ENCODE measurements around the gene ARAP1.

- TF ChIP-seq, protein P1, sequence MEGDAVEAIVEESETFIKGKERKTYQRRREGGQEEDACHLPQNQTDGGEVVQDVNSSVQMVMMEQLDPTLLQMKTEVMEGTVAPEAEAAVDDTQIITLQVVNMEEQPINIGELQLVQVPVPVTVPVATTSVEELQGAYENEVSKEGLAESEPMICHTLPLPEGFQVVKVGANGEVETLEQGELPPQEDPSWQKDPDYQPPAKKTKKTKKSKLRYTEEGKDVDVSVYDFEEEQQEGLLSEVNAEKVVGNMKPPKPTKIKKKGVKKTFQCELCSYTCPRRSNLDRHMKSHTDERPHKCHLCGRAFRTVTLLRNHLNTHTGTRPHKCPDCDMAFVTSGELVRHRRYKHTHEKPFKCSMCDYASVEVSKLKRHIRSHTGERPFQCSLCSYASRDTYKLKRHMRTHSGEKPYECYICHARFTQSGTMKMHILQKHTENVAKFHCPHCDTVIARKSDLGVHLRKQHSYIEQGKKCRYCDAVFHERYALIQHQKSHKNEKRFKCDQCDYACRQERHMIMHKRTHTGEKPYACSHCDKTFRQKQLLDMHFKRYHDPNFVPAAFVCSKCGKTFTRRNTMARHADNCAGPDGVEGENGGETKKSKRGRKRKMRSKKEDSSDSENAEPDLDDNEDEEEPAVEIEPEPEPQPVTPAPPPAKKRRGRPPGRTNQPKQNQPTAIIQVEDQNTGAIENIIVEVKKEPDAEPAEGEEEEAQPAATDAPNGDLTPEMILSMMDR (IDR thresholded peaks at IDR 0.05; ENCODE audit: poor library complexity, severe bottlenecking): no peak
- no peak for TF ChIP-seq TAF1 (IDR thresholded peaks at IDR 0.05; ENCODE audit: low read depth)
- TF ChIP-seq EZH2 (IDR thresholded peaks at IDR 0.05; ENCODE audit: borderline replicate concordance, insufficient read depth, low read length, poor library complexity, severe bottlenecking): no peak
- no peak for TF ChIP-seq EP300 (conservative IDR thresholded peaks at IDR 0.05; ENCODE audit: poor library complexity, severe bottlenecking)
- TF ChIP-seq, protein P2, sequence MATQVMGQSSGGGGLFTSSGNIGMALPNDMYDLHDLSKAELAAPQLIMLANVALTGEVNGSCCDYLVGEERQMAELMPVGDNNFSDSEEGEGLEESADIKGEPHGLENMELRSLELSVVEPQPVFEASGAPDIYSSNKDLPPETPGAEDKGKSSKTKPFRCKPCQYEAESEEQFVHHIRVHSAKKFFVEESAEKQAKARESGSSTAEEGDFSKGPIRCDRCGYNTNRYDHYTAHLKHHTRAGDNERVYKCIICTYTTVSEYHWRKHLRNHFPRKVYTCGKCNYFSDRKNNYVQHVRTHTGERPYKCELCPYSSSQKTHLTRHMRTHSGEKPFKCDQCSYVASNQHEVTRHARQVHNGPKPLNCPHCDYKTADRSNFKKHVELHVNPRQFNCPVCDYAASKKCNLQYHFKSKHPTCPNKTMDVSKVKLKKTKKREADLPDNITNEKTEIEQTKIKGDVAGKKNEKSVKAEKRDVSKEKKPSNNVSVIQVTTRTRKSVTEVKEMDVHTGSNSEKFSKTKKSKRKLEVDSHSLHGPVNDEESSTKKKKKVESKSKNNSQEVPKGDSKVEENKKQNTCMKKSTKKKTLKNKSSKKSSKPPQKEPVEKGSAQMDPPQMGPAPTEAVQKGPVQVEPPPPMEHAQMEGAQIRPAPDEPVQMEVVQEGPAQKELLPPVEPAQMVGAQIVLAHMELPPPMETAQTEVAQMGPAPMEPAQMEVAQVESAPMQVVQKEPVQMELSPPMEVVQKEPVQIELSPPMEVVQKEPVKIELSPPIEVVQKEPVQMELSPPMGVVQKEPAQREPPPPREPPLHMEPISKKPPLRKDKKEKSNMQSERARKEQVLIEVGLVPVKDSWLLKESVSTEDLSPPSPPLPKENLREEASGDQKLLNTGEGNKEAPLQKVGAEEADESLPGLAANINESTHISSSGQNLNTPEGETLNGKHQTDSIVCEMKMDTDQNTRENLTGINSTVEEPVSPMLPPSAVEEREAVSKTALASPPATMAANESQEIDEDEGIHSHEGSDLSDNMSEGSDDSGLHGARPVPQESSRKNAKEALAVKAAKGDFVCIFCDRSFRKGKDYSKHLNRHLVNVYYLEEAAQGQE (IDR thresholded peaks at IDR 0.05; ENCODE audit: borderline replicate concordance): no peak
- TF ChIP-seq POLR2AphosphoS5 (IDR thresholded peaks at IDR 0.05): no peak
- no peak for TF ChIP-seq SMC3 (conservative IDR thresholded peaks at IDR 0.05; ENCODE audit: poor library complexity)
These were observed 80.8 kb downstream of the ARAP1 start for GRCh38 chr11:72671152-72672099.

Data from neural cell (in vitro differentiated cells).